HG03025 (cell line): ENCODE data around the gene PLCB4.

Source experiments
- ATAC-seq: cut with Tn5 transposase; IDR thresholded peaks from one replicate; pipeline ENCODE4 v1.9.1; 2021; ENCODE audit warnings: mild to moderate bottlenecking, moderate library complexity; ENCODE audit not compliant: unreplicated experiment, low FRiP score

PLCB4 gene

GRCh38 chr20:9163995-9164394, 95.1 kb downstream of the PLCB4 start:
- ATAC-seq, result no peak

- no peak for ATAC-seq
Observed at GRCh38 chr20:9165261-9165660, 96.4 kb downstream of the PLCB4 start.

GRCh38 chr20:9166153-9166780, 97.4 kb downstream of the PLCB4 start:
- no peak for ATAC-seq

GRCh38 chr20:9169409-9169808, 100.5 kb downstream of the PLCB4 start:
- ATAC-seq, result no peak

- no peak for ATAC-seq
Observed at GRCh38 chr20:9172851-9173250, 104.0 kb downstream of the PLCB4 start.

GRCh38 chr20:9177278-9177677, 108.4 kb downstream of the PLCB4 start:
- no peak for ATAC-seq

- no peak for ATAC-seq
Observed at GRCh38 chr20:9179193-9179802, 110.4 kb downstream of the PLCB4 start.

- ATAC-seq, result no peak
Observed at GRCh38 chr20:9179867-9180266, 111.0 kb downstream of the PLCB4 start.

GRCh38 chr20:9180481-9181257, 111.8 kb downstream of the PLCB4 start:
- no peak for ATAC-seq

- no peak for ATAC-seq
Observed at GRCh38 chr20:9185511-9185910, 116.6 kb downstream of the PLCB4 start.

- ATAC-seq, result no peak
Observed at GRCh38 chr20:9186396-9186795, 117.5 kb downstream of the PLCB4 start.

GRCh38 chr20:9195031-9195430, 126.1 kb downstream of the PLCB4 start:
- ATAC-seq, result no peak

GRCh38 chr20:9196110-9196509, 127.2 kb downstream of the PLCB4 start:
- ATAC-seq, result no peak

GRCh38 chr20:9198460-9198859, 129.6 kb downstream of the PLCB4 start:
- ATAC-seq, result no peak

GRCh38 chr20:9200196-9200595, 131.3 kb downstream of the PLCB4 start:
- no peak for ATAC-seq

GRCh38 chr20:9200620-9201019, 131.7 kb downstream of the PLCB4 start:
- no peak for ATAC-seq

GRCh38 chr20:9202420-9203080, 133.7 kb downstream of the PLCB4 start:
- no peak for ATAC-seq

- ATAC-seq, result no peak
Observed at GRCh38 chr20:9203081-9203447, 134.2 kb downstream of the PLCB4 start.

- no peak for ATAC-seq
Observed at GRCh38 chr20:9204979-9205378, 136.1 kb downstream of the PLCB4 start.

- ATAC-seq, result no peak
Observed at GRCh38 chr20:9206486-9206885, 137.6 kb downstream of the PLCB4 start.

- no peak for ATAC-seq
Observed at GRCh38 chr20:9207253-9207652, 138.4 kb downstream of the PLCB4 start.
